ENCODE measurements around the gene SERPING1. TPM values are rescaled to one million over a fixed set of nuclear protein-coding genes. Genes with fewer than 3 reads are reported as not detected.
"Not testable (repeated sequence)": the region's sequence is repeated elsewhere in the genome, so short reads cannot be mapped to it uniquely, and the experiment has no call there.

SERPING1 gene
- polyA plus RNA-seq, 1 of the 3 experiments (the other 2 are of a cell fraction): 4.5 TPM

DNA sequence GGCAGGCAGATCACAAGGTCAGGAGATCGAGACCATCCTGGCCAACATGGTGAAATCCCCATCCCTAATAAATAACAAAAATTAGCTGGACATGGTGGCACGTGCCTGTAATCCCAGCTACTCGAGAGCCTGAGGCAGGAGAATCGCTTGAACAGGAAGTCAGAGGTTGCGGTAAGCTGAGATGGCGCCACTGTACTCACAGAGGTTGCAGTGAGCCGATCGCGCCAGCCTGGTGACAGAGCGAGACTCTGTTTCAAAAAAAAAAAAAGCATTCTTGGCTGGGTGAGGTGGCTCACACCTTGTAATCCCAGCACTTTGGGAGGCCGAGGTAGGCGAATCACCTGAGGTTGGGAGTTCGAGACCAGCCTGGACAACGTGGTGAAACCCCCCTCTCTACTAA lies 54.7 kb downstream of the SERPING1 start:
- peaks cover 10% of the 10 kb centered on the region; the same call in 1 of the 2 replicates for H4K20me1 ChIP-seq (ENCODE audit: insufficient read depth)
- H3K9me3 ChIP-seq; H3K9me2 ChIP-seq; H2AFZ ChIP-seq (ENCODE audit: low read depth); H3K36me3 ChIP-seq (replicated peaks in 1 of 2; ENCODE audit: control insufficient read depth in 1 of 2, insufficient read depth in 2 of 2, low read length in 1 of 2); H3K4me2 ChIP-seq; H3K9ac ChIP-seq; H3K4me3 ChIP-seq (ENCODE audit: low read depth in 2 of 2, low read length in 1 of 2); H3K27me3 ChIP-seq (ENCODE audit: insufficient read depth); DNase-seq; H3K79me2 ChIP-seq (ENCODE audit: insufficient read depth); POLR2A ChIA-PET; H3K27ac ChIP-seq (ENCODE audit: low read depth in 2 of 2, low read length in 1 of 2): not testable (repeated sequence)
- CTCF ChIA-PET: interaction anchor here (1.0 to 2.8 kb wide), 3 partner anchors 12 to 149 kb away, joined by 4 to 10 read pairs (median 9); partner anchors contain the start of gene UBE2L6
- H3F3A ChIP-seq (replicated peaks; ENCODE audit: insufficient read depth): peaks cover 23% of the 10 kb centered on the region
- H3K4me1 ChIP-seq (ENCODE audit: control insufficient read depth in 1 of 2, insufficient read depth in 2 of 2, low read depth in 1 of 2, low read length in 1 of 2): peaks cover 11 to 29% of the 10 kb centered on the region in 2 experiments; a peak in 3 of 4 replicates
- WGBS (ENCODE audit: low lambda C conversion rate): 79% methylated on average over 14 of the region's 14 CpGs

DNA sequence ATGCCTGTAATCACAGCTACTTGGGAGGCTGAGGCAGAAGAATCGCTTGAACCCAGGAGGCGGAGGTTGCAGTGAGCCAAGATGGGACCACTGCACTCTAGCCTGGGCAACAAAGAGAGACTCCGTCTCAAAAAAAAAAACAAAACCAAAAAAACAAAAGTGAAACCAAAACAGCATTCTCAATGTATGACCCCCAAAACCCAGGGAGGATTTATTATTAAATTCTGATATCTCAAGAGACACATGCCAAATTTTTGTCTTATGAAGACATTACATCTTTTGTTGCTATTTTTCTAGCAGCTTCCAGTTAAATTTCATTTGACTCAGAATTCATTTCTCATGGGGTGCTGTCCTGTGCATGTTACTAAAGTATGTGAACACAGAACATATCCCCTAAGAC lies 55.2 kb downstream of the SERPING1 start:
- Histone ChIP-seq H3K9me3 (no peaks in the 10 kb centered on the region), H3K27me3 (ENCODE audit: insufficient read depth) (no peaks in the 10 kb centered on the region)

More for the DNA sequence above, 55.2 kb downstream of the SERPING1 start:
- no peaks in the 10 kb centered on the region for H3K36me3 ChIP-seq (replicated peaks in 1 of 2; ENCODE audit: control insufficient read depth in 1 of 2, insufficient read depth in 2 of 2, low read length in 1 of 2)
- no peak overlapping the region for H3K4me2 ChIP-seq
- no peak for TF ChIP-seq MEF2A (IDR thresholded peaks at IDR 0.05; ENCODE audit: borderline replicate concordance, low read depth)
- TF ChIP-seq CHD2 (IDR thresholded peaks at IDR 0.05; ENCODE audit: low read length, partially characterized antibody): no peak
- no peak for TF ChIP-seq FOXJ3 (CRISPR knock-in tag; IDR thresholded peaks at IDR 0.05)
- TF ChIP-seq, protein P1, sequence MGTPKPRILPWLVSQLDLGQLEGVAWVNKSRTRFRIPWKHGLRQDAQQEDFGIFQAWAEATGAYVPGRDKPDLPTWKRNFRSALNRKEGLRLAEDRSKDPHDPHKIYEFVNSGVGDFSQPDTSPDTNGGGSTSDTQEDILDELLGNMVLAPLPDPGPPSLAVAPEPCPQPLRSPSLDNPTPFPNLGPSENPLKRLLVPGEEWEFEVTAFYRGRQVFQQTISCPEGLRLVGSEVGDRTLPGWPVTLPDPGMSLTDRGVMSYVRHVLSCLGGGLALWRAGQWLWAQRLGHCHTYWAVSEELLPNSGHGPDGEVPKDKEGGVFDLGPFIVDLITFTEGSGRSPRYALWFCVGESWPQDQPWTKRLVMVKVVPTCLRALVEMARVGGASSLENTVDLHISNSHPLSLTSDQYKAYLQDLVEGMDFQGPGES (IDR thresholded peaks at IDR 0.05; ENCODE audit: low read depth, low read length): no peak
- TF ChIP-seq, protein P2, sequence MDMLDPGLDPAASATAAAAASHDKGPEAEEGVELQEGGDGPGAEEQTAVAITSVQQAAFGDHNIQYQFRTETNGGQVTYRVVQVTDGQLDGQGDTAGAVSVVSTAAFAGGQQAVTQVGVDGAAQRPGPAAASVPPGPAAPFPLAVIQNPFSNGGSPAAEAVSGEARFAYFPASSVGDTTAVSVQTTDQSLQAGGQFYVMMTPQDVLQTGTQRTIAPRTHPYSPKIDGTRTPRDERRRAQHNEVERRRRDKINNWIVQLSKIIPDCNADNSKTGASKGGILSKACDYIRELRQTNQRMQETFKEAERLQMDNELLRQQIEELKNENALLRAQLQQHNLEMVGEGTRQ (IDR thresholded peaks at IDR 0.05; ENCODE audit: borderline replicate concordance, low read depth, low read length): no peak
- TF ChIP-seq TCF12 (IDR thresholded peaks at IDR 0.05): no peak
- TF ChIP-seq POLR2AphosphoS5 (IDR thresholded peaks at IDR 0.05; ENCODE audit: low read depth, low read length): no peak
- TF ChIP-seq, protein P3, sequence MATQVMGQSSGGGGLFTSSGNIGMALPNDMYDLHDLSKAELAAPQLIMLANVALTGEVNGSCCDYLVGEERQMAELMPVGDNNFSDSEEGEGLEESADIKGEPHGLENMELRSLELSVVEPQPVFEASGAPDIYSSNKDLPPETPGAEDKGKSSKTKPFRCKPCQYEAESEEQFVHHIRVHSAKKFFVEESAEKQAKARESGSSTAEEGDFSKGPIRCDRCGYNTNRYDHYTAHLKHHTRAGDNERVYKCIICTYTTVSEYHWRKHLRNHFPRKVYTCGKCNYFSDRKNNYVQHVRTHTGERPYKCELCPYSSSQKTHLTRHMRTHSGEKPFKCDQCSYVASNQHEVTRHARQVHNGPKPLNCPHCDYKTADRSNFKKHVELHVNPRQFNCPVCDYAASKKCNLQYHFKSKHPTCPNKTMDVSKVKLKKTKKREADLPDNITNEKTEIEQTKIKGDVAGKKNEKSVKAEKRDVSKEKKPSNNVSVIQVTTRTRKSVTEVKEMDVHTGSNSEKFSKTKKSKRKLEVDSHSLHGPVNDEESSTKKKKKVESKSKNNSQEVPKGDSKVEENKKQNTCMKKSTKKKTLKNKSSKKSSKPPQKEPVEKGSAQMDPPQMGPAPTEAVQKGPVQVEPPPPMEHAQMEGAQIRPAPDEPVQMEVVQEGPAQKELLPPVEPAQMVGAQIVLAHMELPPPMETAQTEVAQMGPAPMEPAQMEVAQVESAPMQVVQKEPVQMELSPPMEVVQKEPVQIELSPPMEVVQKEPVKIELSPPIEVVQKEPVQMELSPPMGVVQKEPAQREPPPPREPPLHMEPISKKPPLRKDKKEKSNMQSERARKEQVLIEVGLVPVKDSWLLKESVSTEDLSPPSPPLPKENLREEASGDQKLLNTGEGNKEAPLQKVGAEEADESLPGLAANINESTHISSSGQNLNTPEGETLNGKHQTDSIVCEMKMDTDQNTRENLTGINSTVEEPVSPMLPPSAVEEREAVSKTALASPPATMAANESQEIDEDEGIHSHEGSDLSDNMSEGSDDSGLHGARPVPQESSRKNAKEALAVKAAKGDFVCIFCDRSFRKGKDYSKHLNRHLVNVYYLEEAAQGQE (IDR thresholded peaks at IDR 0.05; ENCODE audit: low read depth, low read length): no peak
- TF ChIP-seq, protein P4, sequence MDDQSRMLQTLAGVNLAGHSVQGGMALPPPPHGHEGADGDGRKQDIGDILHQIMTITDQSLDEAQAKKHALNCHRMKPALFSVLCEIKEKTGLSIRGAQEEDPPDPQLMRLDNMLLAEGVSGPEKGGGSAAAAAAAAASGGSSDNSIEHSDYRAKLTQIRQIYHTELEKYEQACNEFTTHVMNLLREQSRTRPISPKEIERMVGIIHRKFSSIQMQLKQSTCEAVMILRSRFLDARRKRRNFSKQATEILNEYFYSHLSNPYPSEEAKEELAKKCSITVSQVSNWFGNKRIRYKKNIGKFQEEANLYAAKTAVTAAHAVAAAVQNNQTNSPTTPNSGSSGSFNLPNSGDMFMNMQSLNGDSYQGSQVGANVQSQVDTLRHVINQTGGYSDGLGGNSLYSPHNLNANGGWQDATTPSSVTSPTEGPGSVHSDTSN (IDR thresholded peaks at IDR 0.05): no peak
- no peak for TF ChIP-seq RAD21 (IDR thresholded peaks at IDR 0.05; ENCODE audit: low read length)
- TF ChIP-seq, protein P5, sequence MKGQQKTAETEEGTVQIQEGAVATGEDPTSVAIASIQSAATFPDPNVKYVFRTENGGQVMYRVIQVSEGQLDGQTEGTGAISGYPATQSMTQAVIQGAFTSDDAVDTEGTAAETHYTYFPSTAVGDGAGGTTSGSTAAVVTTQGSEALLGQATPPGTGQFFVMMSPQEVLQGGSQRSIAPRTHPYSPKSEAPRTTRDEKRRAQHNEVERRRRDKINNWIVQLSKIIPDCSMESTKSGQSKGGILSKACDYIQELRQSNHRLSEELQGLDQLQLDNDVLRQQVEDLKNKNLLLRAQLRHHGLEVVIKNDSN (IDR thresholded peaks at IDR 0.05; ENCODE audit: borderline replicate concordance, low read depth): no peak
- TF ChIP-seq, protein P6, sequence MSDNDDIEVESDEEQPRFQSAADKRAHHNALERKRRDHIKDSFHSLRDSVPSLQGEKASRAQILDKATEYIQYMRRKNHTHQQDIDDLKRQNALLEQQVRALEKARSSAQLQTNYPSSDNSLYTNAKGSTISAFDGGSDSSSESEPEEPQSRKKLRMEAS (IDR thresholded peaks at IDR 0.05; ENCODE audit: low read depth): no peak
- TF ChIP-seq FOSL2 (IDR thresholded peaks at IDR 0.05; ENCODE audit: borderline replicate concordance, low read depth): no peak
- TF ChIP-seq FOXM1 (IDR thresholded peaks at IDR 0.05; ENCODE audit: low read depth): no peak
- no peak for TF ChIP-seq EZH2phosphoT487 (IDR thresholded peaks at IDR 0.05; ENCODE audit: borderline replicate concordance, low read depth)
- no peak overlapping the region for H2AFZ ChIP-seq (ENCODE audit: low read depth)
- 0 out of 2 replicates have a peak, but pooled peaks cover 8% of the 10 kb centered on the region for H4K20me1 ChIP-seq (ENCODE audit: insufficient read depth)
- no peaks in the 10 kb centered on the region for H3K9me2 ChIP-seq
- H3K9ac ChIP-seq: no peak overlapping the region
- H3K27ac ChIP-seq (ENCODE audit: low read depth in 2 of 2, low read length in 1 of 2): no peak overlapping the region
- H3K79me2 ChIP-seq (ENCODE audit: insufficient read depth): peaks cover 1% of the 10 kb centered on the region; the same call in 1 of the 2 replicates
- H3K4me1 ChIP-seq (ENCODE audit: control insufficient read depth in 1 of 2, insufficient read depth in 2 of 2, low read depth in 1 of 2, low read length in 1 of 2): peaks cover 10 to 25% of the 10 kb centered on the region in 2 experiments; a peak in 3 of 4 replicates
- POLR2A ChIA-PET: no interaction called here
- no peak overlapping the region for H3K4me3 ChIP-seq (ENCODE audit: low read depth in 2 of 2, low read length in 1 of 2)
- no peak for DNase-seq
- CTCF ChIA-PET: interaction anchor here (2.1 to 2.8 kb wide), 3 partner anchors 8 to 85 kb away, joined by 9 to 14 read pairs (median 10); partner anchors contain the start of gene UBE2L6
- peaks cover 23% of the 10 kb centered on the region for H3F3A ChIP-seq (replicated peaks; ENCODE audit: insufficient read depth)
- 91% methylated on average over 3 of the region's 3 CpGs for WGBS (ENCODE audit: low lambda C conversion rate)
